ENCODE data around the gene MTHFR.

GRCh38 chr1:11793819-11794218, 11.9 kb downstream of the MTHFR start:
- TF ChIP-seq POLR2A (IDR thresholded peaks at IDR 0.05): no peak
- TF ChIP-seq CTCF (IDR thresholded peaks at IDR 0.05): no peak
- no peak for TF ChIP-seq POLR2AphosphoS5 (IDR thresholded peaks at IDR 0.05; ENCODE audit: insufficient read depth in 1 of 2, low read depth in 1 of 2)

Data from vagina (tissue), 2 donors.